ENCODE data around the gene HSP90B1. TPM values are rescaled to one million over a fixed set of nuclear protein-coding genes. Genes with fewer than 3 reads are reported as not detected.

The HSP90B1 gene
- polyA plus RNA-seq, 1 experiment = 272 TPM

GRCh38 chr12:103956509-103957027 lies 26.4 kb downstream of the HSP90B1 start:
- POLR2A ChIA-PET = interaction anchor here (1.3 kb wide), 1 partner anchor 27 kb away, joined by 5 read pairs; no protein-coding TSS in a partner anchor
- peaks cover 4% of the 10 kb centered on the region for H3K36me3 ChIP-seq (ENCODE audit: control insufficient read depth, insufficient read depth, low read length)
- no peak for TF ChIP-seq CTCF (IDR thresholded peaks at IDR 0.05; ENCODE audit: insufficient read depth, low read depth, low read length)
- H3K4me3 ChIP-seq (ENCODE audit: low read depth, low read length) = peak overlapping the region; percentile 86
- DNase-seq (ENCODE audit: low read depth) = no peak
- CTCF ChIA-PET = interaction anchor here (1.7 kb wide), 1 partner anchor 9 kb away, joined by 10 read pairs; the partner anchor contains the start of gene TDG
- no peaks in the 10 kb centered on the region for H3K27me3 ChIP-seq (ENCODE audit: control insufficient read depth, insufficient read depth, low read length)

GRCh38 chr12:103957865-103958388 lies 27.7 kb downstream of the HSP90B1 start:
- POLR2A ChIA-PET = no interaction called here

GRCh38 chr12:103958621-103959020 lies 28.4 kb downstream of the HSP90B1 start:
- CTCF ChIA-PET = no interaction called here
- Histone ChIP-seq H3K36me3 (ENCODE audit: control insufficient read depth, insufficient read depth, low read length) (no peaks in the 10 kb centered on the region; the same call in 1 of the 2 replicates), H3K27me3 (ENCODE audit: control insufficient read depth, insufficient read depth, low read length) (no peaks in the 10 kb centered on the region), H3K4me3 (ENCODE audit: low read depth, low read length) (no peak overlapping the region)
- POLR2A ChIA-PET = no interaction called here
- no peak for TF ChIP-seq CTCF (IDR thresholded peaks at IDR 0.05; ENCODE audit: insufficient read depth, low read depth, low read length)
- DNase-seq (ENCODE audit: low read depth) = no peak

More at GRCh38 chr12:103957865-103958388, 27.7 kb downstream of the HSP90B1 start:
- Histone ChIP-seq H3K36me3 (ENCODE audit: control insufficient read depth, insufficient read depth, low read length) (peaks cover 2% of the 10 kb centered on the region), H3K4me3 (ENCODE audit: low read depth, low read length) (peak overlapping the region; percentile 86; the same call in 1 of the 2 replicates), H3K27me3 (ENCODE audit: control insufficient read depth, insufficient read depth, low read length) (no peaks in the 10 kb centered on the region)
- CTCF ChIA-PET = no interaction called here
- no peak for TF ChIP-seq CTCF (IDR thresholded peaks at IDR 0.05; ENCODE audit: insufficient read depth, low read depth, low read length)
- DNase-seq (ENCODE audit: low read depth) = no peak

GRCh38 chr12:103960616-103961227 lies 30.5 kb downstream of the HSP90B1 start:
- CTCF ChIA-PET = no interaction called here
- H3K27me3 ChIP-seq (ENCODE audit: control insufficient read depth, insufficient read depth, low read length) = no peaks in the 10 kb centered on the region
- POLR2A ChIA-PET = no interaction called here
- TF ChIP-seq CTCF (IDR thresholded peaks at IDR 0.05; ENCODE audit: insufficient read depth, low read depth, low read length) = no peak
- no peak for DNase-seq (ENCODE audit: low read depth)
- H3K36me3 ChIP-seq (ENCODE audit: control insufficient read depth, insufficient read depth, low read length) = no peaks in the 10 kb centered on the region
- H3K4me3 ChIP-seq (ENCODE audit: low read depth, low read length) = no peak overlapping the region

- POLR2A ChIA-PET = no interaction called here
- TF ChIP-seq CTCF (IDR thresholded peaks at IDR 0.05; ENCODE audit: insufficient read depth, low read depth, low read length) = no peak
Observed at GRCh38 chr12:103962493-103962892, 32.3 kb downstream of the HSP90B1 start.

More at GRCh38 chr12:103962493-103962892, 32.3 kb downstream of the HSP90B1 start:
- Histone ChIP-seq H3K4me3 (ENCODE audit: low read depth, low read length) (no peak overlapping the region), H3K36me3 (ENCODE audit: control insufficient read depth, insufficient read depth, low read length) (no peaks in the 10 kb centered on the region), H3K27me3 (ENCODE audit: control insufficient read depth, insufficient read depth, low read length) (no peaks in the 10 kb centered on the region)
- CTCF ChIA-PET = interaction anchor here (1.1 kb wide), 1 partner anchor 78 kb away, joined by 3 read pairs; no protein-coding TSS in a partner anchor
- no peak for DNase-seq (ENCODE audit: low read depth)
